Measurements from ENCODE around the gene MCU.

DNA sequence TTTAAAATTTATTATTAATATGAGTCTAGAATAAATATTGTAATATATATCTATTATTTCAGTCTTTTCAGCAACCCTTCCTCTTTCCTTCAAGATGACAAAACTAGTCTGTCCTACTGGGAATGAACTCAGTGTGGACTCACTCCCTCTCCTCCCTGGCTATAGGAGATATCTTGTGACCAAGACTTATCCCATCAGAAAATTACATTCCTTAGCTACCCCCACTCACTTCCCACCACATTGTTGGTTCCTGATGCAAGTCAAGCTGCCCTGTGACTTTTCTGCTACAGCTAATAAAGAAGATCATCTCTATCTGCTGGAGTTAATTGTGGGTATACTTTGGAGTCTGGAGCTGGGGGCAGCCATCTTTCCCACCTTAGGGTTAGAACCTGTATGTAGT is 28.0 kb upstream of the MCU start:
- no peak for TF ChIP-seq CTCF (conservative IDR thresholded peaks at IDR 0.05; ENCODE audit: low read depth, low read length)
- TF ChIP-seq MXI1 (IDR thresholded peaks at IDR 0.05; ENCODE audit: borderline replicate concordance, low read depth, low read length), result no peak
- no peak for TF ChIP-seq SMC3 (IDR thresholded peaks at IDR 0.05; ENCODE audit: low read depth, low read length)
- TF ChIP-seq CEBPB (IDR thresholded peaks at IDR 0.05; ENCODE audit: low read depth, low read length), result no peak
- TF ChIP-seq RFX5 (IDR thresholded peaks at IDR 0.05; ENCODE audit: low read depth, low read length), result no peak
- no peak for TF ChIP-seq POLR2A (IDR thresholded peaks at IDR 0.05; ENCODE audit: low read depth, low read length)
- TF ChIP-seq FOS (IDR thresholded peaks at IDR 0.05; ENCODE audit: low read depth, low read length), result no peak
- TF ChIP-seq RCOR1 (IDR thresholded peaks at IDR 0.05; ENCODE audit: insufficient replicate concordance, low read length), result no peak

Measured in IMR-90 (cell line).